Endodermal cell (in vitro differentiated cells): Measurements from ENCODE around the gene PLXDC1. TPM values are rescaled to one million over a fixed set of nuclear protein-coding genes. Genes with fewer than 3 reads are reported as not detected.
A peak's percentile ranks its signal among the peaks of the same experiment; 100 is the strongest.
"Not testable (repeated sequence)": the region's sequence is repeated elsewhere in the genome, so short reads cannot be mapped to it uniquely, and the experiment has no call there.

Experiments used
- DNase-seq: peaks from one replicate; pipeline ENCODE4 v3.0.0-alpha.2; 2017
- H3K27ac ChIP-seq: 2 replicates; pipeline ENCODE4 v1.5.1; 2013; ENCODE audit warnings: mild to moderate bottlenecking, low read depth, low read length, moderate library complexity
- H3K27me3 ChIP-seq: 2 replicates; pipeline ENCODE4 v1.6.1; 2013; ENCODE audit warnings: mild to moderate bottlenecking, low read length, moderate library complexity; ENCODE audit not compliant: insufficient read depth, control insufficient read depth, poor library complexity, severe bottlenecking
- H3K36me3 ChIP-seq: 2 replicates; pipeline ENCODE4 v1.7.0; 2013; ENCODE audit warnings: mild to moderate bottlenecking, low read length, moderate library complexity; ENCODE audit not compliant: control insufficient read depth, insufficient read depth
- H3K4me1 ChIP-seq: one replicate; pipeline ENCODE4 v1.7.0; 2013; ENCODE audit warnings: low read length; ENCODE audit not compliant: control insufficient read depth, insufficient read depth
- H3K4me3 ChIP-seq: 2 replicates; pipeline ENCODE4 v1.5.1; 2013; ENCODE audit warnings: mild to moderate bottlenecking, low read length, moderate library complexity
- H3K9ac ChIP-seq: 2 replicates; pipeline ENCODE4 v1.6.1; 2013; ENCODE audit warnings: mild to moderate bottlenecking, low read length, moderate library complexity; ENCODE audit not compliant: poor library complexity, severe bottlenecking; ENCODE audit errors: extremely low read depth
- H3K9me3 ChIP-seq: 2 replicates; pipeline ENCODE4 v1.6.1; 2013; ENCODE audit warnings: mild to moderate bottlenecking, low read length, moderate library complexity; ENCODE audit not compliant: control insufficient read depth
- H3K27ac Mint-ChIP-seq: 2 replicates; pipeline ENCODE4 v1.8.0; 2020; ENCODE audit warnings: mixed read lengths
- H3K27me3 Mint-ChIP-seq: 2 replicates; pipeline ENCODE4 v1.8.0; 2021; ENCODE audit warnings: mild to moderate bottlenecking, mixed read lengths; ENCODE audit not compliant: insufficient read depth
- H3K36me3 Mint-ChIP-seq: 2 replicates; pipeline ENCODE4 v1.8.0; 2020; ENCODE audit warnings: low read depth, mixed read lengths
- H3K4me1 Mint-ChIP-seq: 2 replicates; pipeline ENCODE4 v1.8.0; 2020; ENCODE audit warnings: mixed read lengths
- H3K4me3 Mint-ChIP-seq: 2 replicates; pipeline ENCODE4 v1.8.0; 2020; ENCODE audit warnings: mild to moderate bottlenecking, moderate library complexity, mixed read lengths
- H3K9me3 Mint-ChIP-seq: 2 replicates; pipeline ENCODE4 v1.8.0; 2020; ENCODE audit warnings: mild to moderate bottlenecking, mixed read lengths
- CTCF ChIP-seq: fragments of 200-600 bp; sonication (generic); conservative IDR thresholded peaks from 2 replicates; pipeline ENCODE4 v1.5.0; 2021; ENCODE audit warnings: antibody characterized with exemption, mild to moderate bottlenecking
- WGBS, 2 experiments: methylation state at CpG; one replicate each; pipeline versions ENCODE4 v1.1.5 to v1.1.7; 2013; ENCODE audit warnings: missing lambda C conversion rate in 2 of 2, mixed read lengths in 1 of 2; ENCODE audit not compliant: insufficient coverage in 1 of 2, insufficient read length in 1 of 2; 5-methylcytosine and 5-hydroxymethylcytosine counted together
- total RNA-seq, 2 donors: library from RNA; stranded (reverse); fragmentation: NEBNext Ultra II Directional in 1 of 2; extraction: Animal tissue kit (Norgen Biotek cat#: 25700) in 1 of 2; gene quantifications; 2 replicates in 1 of 2; 3 replicates in 1 of 2; pipeline ENCODE4 v1.2.1, GENCODE V29; 2021

The PLXDC1 gene
- total RNA-seq, 2 donors from 2014 or later = 9.0 TPM

DNA sequence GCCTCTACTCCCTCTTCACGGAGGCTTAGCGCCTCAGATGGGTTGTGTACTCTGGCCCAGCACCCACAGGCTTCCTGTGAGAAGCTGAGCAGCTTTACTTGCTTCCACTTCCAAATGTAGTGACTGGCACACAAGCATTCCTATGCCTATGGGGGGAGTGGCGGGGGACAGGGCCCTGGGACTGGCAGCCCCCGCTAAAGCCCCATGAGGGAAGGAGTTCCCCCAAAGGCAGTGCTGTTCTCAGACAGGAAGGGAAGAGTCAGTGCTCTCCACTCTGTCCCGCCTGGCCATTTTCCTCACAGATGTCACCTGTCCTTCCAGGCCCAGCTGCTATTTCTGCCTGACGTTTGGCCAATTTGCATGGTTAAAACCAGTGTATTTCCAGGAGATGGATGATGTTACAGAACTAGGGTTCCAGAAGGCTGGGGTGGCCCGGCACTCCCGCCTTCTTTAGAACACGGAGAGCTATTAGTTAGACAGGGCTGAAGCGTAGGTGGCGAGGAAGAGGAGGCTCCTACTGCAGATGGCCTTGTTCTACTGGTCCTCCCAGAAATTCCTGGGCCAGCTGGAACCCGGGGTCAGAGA, 100.3 kb downstream of the PLXDC1 start:
- Histone ChIP-seq H3K9ac (no peak overlapping the region), H3K27ac (no peak overlapping the region), H3K27me3 (no peaks in the 10 kb centered on the region), H3K36me3 (no peaks in the 10 kb centered on the region), H3K4me1 (no peaks in the 10 kb centered on the region), H3K9me3 (peaks cover 36% of the 10 kb centered on the region), H3K4me3 (no peak overlapping the region)
- no peak for TF ChIP-seq CTCF
- 87% methylated on average over 6 to 12 of the region's 12 CpGs for WGBS, 2 experiments
- Mint-ChIP-seq H3K4me3 (no peak overlapping the region), H3K27me3 (no peaks in the 10 kb centered on the region), H3K4me1 (peaks cover 7% of the 10 kb centered on the region), H3K36me3 (peaks cover 2% of the 10 kb centered on the region), H3K9me3 (peaks cover 31% of the 10 kb centered on the region), H3K27ac (no peak overlapping the region)
- DNase-seq = peak; percentile 54

- peaks cover 36% of the 10 kb centered on the region for H3K9me3 Mint-ChIP-seq
- Histone ChIP-seq H3K9ac (no peak overlapping the region), H3K36me3 (no peaks in the 10 kb centered on the region), H3K27me3 (no peaks in the 10 kb centered on the region), H3K27ac (no peak overlapping the region), H3K9me3 (peaks cover 35% of the 10 kb centered on the region), H3K4me1 (no peaks in the 10 kb centered on the region), H3K4me3 (peak overlapping the region; percentile 70)
- H3K36me3 Mint-ChIP-seq = peaks cover 2% of the 10 kb centered on the region
- 93 to 94% methylated on average over 11 to 16 of the region's 16 CpGs for WGBS, 2 experiments
- H3K27me3 Mint-ChIP-seq = peaks cover 1% of the 10 kb centered on the region
- H3K4me1 Mint-ChIP-seq = no peaks in the 10 kb centered on the region
- peak; percentile 96 for DNase-seq
- H3K4me3 Mint-ChIP-seq = no peak overlapping the region
- H3K27ac Mint-ChIP-seq = no peak overlapping the region
- TF ChIP-seq CTCF = peak; percentile 70
These were observed 105.3 kb downstream of the PLXDC1 start for GRCh38 chr17:39045948-39046679.

GRCh38 chr17:39036009-39036408, 115.4 kb downstream of the PLXDC1 start:
- no peak overlapping the region for H3K4me3 Mint-ChIP-seq
- no peak overlapping the region for H3K27ac ChIP-seq
- no peaks in the 10 kb centered on the region for H3K36me3 ChIP-seq
- H3K27ac Mint-ChIP-seq = no peak overlapping the region
- peaks cover 2% of the 10 kb centered on the region for H3K4me1 ChIP-seq
- no peaks in the 10 kb centered on the region for H3K27me3 ChIP-seq
- peaks cover 7% of the 10 kb centered on the region for H3K4me1 Mint-ChIP-seq
- 84 to 90% methylated on average over 2 of the region's 2 CpGs for WGBS, 2 experiments
- H3K27me3 Mint-ChIP-seq = peaks cover 17% of the 10 kb centered on the region
- no peaks in the 10 kb centered on the region for H3K9me3 Mint-ChIP-seq
- no peaks in the 10 kb centered on the region for H3K36me3 Mint-ChIP-seq
- H3K9me3 ChIP-seq = no peaks in the 10 kb centered on the region
- TF ChIP-seq CTCF = no peak
- DNase-seq = no peak
- H3K9ac ChIP-seq = no peak overlapping the region
- H3K4me3 ChIP-seq = no peak overlapping the region

DNA sequence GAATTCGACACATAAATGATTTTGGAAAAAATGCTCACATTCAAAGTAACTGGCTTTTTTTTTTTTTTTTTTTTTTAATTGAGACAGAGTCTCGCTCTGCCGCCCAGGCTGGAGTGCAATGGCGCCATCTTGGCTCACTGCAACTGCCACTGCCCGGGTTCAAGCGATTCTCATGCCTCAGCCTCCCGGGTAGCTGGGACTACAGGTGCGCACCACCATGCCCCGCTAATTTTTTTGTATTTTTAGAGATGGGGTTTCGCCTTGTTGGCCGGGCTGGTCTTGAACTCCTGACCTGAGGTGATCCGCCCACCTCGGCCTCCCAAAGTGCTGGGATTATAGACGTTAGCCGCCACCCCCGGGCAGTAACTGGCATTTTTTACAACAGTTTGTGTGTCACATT, 115.9 kb downstream of the PLXDC1 start:
- H3K4me3 ChIP-seq, H3K9ac ChIP-seq, H3K4me1 Mint-ChIP-seq, H3K27ac Mint-ChIP-seq, H3K36me3 Mint-ChIP-seq, H3K27ac ChIP-seq, H3K9me3 Mint-ChIP-seq, H3K4me3 Mint-ChIP-seq, DNase-seq, H3K9me3 ChIP-seq, H3K27me3 ChIP-seq, H3K36me3 ChIP-seq, H3K4me1 ChIP-seq: not testable (repeated sequence)
- WGBS, 2 experiments = 92 to 93% methylated on average over 13 to 16 of the region's 16 CpGs
- peaks cover 18% of the 10 kb centered on the region for H3K27me3 Mint-ChIP-seq
